ENCODE data around the gene CDC16.

Gene CDC16

GRCh38 chr13:114256547-114256946, 21.9 kb downstream of the CDC16 start:
- no peak for DNase-seq (ENCODE audit: low read depth)
- in situ Hi-C loops (cut with HindIII; ENCODE audit: low sequenced_read_pairs) = no loop called here

DNA sequence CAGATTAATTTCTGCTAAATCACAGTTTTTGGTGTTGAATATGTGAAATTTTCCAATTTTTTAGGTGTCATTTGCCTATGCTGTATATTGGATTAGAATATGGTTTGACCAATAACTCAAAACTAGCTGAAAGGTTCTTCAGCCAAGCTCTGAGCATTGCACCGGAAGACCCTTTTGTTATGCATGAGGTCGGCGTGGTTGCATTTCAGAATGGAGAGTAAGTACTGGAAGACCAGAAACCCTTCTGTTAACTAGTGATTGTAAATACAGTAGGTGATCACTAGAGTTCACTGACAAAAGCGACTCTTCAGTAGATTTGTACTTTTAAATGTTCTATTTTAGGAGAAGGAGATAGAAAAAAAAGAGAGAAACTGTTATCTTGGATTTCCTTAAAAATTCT, 22.3 kb downstream of the CDC16 start:
- TF ChIP-seq, protein P1, sequence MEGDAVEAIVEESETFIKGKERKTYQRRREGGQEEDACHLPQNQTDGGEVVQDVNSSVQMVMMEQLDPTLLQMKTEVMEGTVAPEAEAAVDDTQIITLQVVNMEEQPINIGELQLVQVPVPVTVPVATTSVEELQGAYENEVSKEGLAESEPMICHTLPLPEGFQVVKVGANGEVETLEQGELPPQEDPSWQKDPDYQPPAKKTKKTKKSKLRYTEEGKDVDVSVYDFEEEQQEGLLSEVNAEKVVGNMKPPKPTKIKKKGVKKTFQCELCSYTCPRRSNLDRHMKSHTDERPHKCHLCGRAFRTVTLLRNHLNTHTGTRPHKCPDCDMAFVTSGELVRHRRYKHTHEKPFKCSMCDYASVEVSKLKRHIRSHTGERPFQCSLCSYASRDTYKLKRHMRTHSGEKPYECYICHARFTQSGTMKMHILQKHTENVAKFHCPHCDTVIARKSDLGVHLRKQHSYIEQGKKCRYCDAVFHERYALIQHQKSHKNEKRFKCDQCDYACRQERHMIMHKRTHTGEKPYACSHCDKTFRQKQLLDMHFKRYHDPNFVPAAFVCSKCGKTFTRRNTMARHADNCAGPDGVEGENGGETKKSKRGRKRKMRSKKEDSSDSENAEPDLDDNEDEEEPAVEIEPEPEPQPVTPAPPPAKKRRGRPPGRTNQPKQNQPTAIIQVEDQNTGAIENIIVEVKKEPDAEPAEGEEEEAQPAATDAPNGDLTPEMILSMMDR (IDR thresholded peaks at IDR 0.05; ENCODE audit: low read depth, low read length, missing control alignments) = no peak
- no peak overlapping the region for H3K4me3 ChIP-seq (ENCODE audit: low read depth, low read length)
- no peak for DNase-seq (ENCODE audit: low read depth)
- in situ Hi-C loops (cut with HindIII; ENCODE audit: low sequenced_read_pairs) = no loop called here

More at GRCh38 chr13:114256547-114256946, 21.9 kb downstream of the CDC16 start:
- H3K4me3 ChIP-seq (ENCODE audit: low read depth, low read length) = no peak overlapping the region
- TF ChIP-seq, protein P1 (IDR thresholded peaks at IDR 0.05; ENCODE audit: low read depth, low read length, missing control alignments) = no peak

DNA sequence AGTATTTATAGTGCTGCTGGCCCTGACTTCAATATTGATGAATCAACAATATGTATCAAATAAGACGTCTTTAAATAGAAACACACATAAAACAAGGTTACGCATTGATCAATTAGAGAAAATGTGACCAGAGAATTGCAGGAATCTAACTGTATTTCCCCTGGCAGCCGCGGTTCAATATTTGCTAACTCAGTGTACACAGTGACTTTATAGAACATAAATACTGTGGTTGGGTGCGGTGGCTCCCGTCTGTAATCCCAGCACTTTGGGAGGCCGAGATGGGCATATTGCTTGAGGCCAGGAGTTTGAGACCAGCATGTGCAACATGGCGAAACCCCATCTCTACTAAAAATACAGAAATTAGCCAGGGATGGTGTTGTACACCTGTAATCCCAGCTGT, 23.9 kb downstream of the CDC16 start:
- in situ Hi-C loops (cut with HindIII; ENCODE audit: low sequenced_read_pairs) = no loop called here
- TF ChIP-seq, protein P1 (IDR thresholded peaks at IDR 0.05; ENCODE audit: low read depth, low read length, missing control alignments) = no peak
- no peak for DNase-seq (ENCODE audit: low read depth)
- no peak overlapping the region for H3K4me3 ChIP-seq (ENCODE audit: low read depth, low read length)

DNA sequence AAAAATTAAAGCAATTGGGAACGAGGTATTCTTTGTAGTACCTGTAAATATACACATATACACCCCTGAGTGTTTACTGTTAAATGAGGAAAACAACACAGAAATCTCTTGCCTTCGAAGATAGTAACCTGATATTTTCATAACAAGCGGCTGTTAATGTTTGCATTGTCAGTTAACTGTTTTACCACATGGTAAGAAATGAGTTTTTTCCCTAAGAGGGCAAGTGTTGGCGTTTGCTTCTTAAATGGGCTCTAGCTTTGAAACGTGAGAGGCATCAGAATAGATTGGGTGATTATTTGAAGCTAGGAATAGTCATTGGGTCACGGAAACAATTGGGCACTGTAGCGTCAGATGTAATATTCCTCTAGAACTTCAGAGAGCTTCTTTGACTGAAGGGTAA, 24.7 kb downstream of the CDC16 start:
- TF ChIP-seq, protein P1 (IDR thresholded peaks at IDR 0.05; ENCODE audit: low read depth, low read length, missing control alignments) = no peak
- H3K4me3 ChIP-seq (ENCODE audit: low read depth, low read length) = no peak overlapping the region
- DNase-seq (ENCODE audit: low read depth) = no peak
- in situ Hi-C loops (cut with HindIII; ENCODE audit: low sequenced_read_pairs) = no loop called here

DNA sequence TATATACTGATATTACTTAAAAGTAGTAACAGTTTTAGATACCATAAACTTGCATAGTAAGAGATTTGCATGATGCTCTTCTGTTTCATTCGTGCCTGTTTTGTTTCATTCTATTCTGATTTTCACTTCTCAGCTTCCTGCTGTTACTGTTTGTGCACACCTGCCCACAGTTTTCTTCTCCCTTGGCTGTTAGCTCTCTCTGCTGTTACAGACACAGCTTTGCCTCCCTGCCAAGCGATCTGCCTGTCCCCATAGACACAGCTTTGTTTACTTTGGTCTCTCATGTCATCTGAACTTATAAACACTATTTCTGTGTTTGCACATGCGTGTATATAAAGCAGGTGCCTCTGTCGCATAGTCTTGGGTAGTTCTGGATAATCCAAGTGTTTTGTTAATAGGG, 25.3 kb downstream of the CDC16 start:
- H3K4me3 ChIP-seq (ENCODE audit: low read depth, low read length) = no peak overlapping the region
- no peak for DNase-seq (ENCODE audit: low read depth)
- TF ChIP-seq, protein P1 (IDR thresholded peaks at IDR 0.05; ENCODE audit: low read depth, low read length, missing control alignments) = no peak
- in situ Hi-C loops (cut with HindIII; ENCODE audit: low sequenced_read_pairs) = no loop called here

- no peak for DNase-seq (ENCODE audit: low read depth)
- in situ Hi-C loops (cut with HindIII; ENCODE audit: low sequenced_read_pairs) = no loop called here
- TF ChIP-seq, protein P1 (IDR thresholded peaks at IDR 0.05; ENCODE audit: low read depth, low read length, missing control alignments) = no peak
- H3K4me3 ChIP-seq (ENCODE audit: low read depth, low read length) = no peak overlapping the region
Observed at GRCh38 chr13:114260814-114261213, 26.1 kb downstream of the CDC16 start.

Data from astrocyte of the cerebellum (primary cell).